GM19463 (cell line): Measurements from ENCODE around the gene VWA1.
A peak's percentile ranks its signal among the peaks of the same experiment; 100 is the strongest.
"Not testable (repeated sequence)": the region's sequence is repeated elsewhere in the genome, so short reads cannot be mapped to it uniquely, and the experiment has no call there.

ENCODE experiments used
- ATAC-seq: cut with Tn5 transposase; IDR thresholded peaks from one replicate; pipeline ENCODE4 v1.9.1; 2021; ENCODE audit warnings: mild to moderate bottlenecking, moderate library complexity; ENCODE audit not compliant: unreplicated experiment

Gene VWA1

GRCh38 chr1:1434824-1435105 lies 725 bp upstream of the VWA1 start:
- ATAC-seq: no peak

DNA sequence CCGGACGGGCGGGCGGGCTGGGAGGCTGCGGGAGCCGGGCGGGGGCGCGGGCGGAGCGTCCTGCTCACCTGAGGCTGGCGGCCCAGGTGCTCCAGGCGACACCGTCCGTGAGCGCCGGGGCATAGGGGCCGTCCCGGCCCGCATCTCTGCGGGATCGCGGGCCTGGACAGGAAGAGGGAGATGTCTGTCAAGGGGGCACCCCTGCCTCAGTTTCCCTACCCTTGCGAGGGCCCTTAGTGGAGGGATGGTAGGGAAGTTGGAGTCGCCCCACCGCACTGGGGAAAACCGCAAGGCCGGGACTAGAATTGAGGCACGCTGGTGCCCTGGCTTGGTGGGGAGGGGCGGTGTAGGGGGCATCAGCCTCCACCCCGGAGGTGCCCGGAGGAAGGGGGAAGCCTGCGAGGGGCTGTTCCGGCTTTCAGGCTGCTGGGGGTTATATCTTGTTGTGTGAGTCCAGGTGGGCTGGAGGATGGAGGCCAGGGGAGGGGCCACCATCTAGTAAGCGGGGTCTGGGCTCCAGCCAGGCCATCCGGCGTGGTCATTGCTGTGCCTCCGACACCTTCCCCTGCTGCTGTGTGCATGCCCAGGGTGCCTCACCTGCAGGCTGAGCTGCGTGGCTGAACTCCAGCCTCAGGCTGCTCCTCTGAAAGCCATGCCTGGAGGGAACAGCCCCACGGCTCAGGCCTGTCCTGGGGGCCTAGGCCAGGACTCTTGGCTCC lies 580 bp downstream of the VWA1 start:
- ATAC-seq: no peak

DNA sequence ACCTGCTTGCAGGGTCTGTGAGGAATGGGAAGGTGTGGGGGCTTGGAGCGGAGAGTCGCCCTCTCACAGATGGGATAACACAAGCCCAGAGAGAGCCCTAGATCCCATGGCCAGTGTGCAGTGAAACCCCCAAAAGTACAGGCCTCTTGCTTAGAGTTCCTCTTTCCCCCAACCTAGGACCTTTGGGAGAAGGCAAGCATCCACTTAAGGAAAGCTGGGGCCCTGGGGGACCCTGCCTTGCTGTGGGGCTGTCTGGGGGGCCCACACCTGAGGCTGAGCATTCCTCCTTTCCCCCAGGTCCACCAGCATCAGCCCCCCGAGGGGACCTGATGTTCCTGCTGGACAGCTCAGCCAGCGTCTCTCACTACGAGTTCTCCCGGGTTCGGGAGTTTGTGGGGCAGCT lies 1.1 kb downstream of the VWA1 start:
- ATAC-seq: no peak

DNA sequence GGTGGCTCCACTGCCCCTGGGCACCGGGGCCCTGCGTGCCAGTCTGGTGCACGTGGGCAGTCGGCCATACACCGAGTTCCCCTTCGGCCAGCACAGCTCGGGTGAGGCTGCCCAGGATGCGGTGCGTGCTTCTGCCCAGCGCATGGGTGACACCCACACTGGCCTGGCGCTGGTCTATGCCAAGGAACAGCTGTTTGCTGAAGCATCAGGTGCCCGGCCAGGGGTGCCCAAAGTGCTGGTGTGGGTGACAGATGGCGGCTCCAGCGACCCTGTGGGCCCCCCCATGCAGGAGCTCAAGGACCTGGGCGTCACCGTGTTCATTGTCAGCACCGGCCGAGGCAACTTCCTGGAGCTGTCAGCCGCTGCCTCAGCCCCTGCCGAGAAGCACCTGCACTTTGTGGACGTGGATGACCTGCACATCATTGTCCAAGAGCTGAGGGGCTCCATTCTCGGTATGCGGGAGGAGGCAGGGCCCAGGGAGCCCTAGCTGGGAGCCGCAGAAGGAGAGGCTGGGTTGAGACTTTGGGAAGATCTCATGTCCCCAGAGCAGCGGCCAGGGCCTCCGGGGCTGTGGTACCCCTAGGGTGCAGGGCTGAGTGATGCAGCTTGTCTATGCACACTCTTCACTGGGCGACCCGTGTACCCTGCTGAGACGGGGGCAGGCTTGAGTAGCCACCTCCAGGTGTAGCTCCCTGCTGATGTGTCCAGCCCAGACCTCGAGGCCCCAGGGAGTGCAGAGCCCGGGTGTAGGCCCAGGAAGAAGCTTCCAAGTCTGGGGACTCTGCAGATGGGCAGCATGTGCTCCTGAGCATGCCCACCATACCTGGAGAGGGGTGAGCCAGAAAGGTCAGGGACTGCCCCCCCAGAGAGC lies 1.8 kb downstream of the VWA1 start:
- no peak for ATAC-seq

GRCh38 chr1:1437904-1438376 lies 2.5 kb downstream of the VWA1 start:
- ATAC-seq: peak; percentile 38

- no peak for ATAC-seq
Measured at GRCh38 chr1:1438531-1439381, 3.3 kb downstream of the VWA1 start.

- ATAC-seq: no peak
Measured at GRCh38 chr1:1439546-1440261, 4.2 kb downstream of the VWA1 start.

DNA sequence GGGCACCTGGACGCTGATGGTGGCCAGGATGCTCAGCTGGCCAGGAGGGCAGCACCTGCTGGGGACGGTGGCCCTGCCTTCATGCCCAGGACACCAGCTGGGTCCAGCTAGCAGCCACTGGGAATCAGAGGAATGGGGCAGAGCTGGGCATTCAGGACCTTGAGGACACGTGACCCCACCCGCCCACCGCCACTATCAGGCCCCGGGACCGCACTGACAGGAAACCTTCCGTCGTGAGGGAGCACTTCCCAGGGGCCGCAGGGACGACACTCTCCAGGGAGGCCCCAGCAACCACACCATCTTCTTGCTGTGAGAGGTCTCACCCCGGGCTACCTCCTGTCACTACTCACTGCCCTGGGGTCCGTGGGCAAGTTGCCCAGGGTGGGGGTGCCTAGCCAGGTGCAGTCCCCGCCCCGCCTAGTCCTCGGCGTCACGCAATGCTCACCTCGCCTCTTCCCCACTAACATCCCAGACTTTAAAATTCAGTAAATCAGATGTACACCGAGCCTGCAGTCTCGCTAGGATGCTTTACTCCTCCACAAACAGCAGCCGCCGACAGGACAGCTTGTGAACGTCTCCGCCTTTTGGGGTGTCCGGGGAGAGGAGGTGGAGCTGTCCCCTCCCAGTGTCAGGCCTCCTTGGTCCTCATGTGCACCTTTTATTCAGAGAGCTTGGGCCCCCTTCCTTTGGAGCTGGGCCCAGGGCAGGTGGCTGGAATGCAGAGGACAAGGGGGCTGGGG lies 4.9 kb downstream of the VWA1 start:
- no peak for ATAC-seq

- no peak for ATAC-seq
Measured at GRCh38 chr1:1441002-1441888, 5.8 kb downstream of the VWA1 start.

DNA sequence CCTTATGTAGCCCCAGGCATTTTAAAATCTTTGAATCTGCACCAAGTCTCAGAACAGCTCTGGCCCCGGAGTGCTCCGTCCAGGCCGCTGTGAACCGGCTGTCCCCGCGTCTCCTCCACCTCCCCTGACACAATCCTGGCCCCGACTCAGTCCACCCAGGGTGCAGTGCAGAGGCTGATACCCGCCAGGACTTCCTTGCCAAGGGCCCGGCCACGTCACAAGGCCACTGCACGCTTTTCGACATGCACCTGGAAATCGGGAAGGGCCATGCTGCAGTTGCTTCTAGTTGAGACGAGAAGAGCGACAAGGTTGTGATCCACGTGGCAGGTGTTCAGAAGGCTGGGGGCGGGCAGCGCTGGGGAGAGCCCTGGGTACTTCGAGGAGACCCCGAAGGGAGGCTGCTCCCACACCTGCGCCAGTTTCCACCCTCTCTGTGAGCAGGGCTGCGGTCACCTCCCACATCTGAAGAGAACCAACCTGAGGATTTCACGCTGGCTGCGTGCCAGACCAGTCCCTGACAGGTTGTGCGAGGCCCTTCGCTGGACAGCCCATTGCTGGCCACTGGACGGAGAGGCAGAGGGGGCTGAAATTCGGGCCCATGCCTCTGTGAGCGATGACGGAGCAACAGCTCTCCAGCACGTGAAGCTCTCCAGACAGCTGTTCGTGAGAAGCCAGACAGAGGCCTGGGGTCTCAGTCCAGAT lies 6.7 kb downstream of the VWA1 start:
- ATAC-seq: no peak

GRCh38 chr1:1446631-1447030 lies 11.1 kb downstream of the VWA1 start:
- not testable (repeated sequence) for ATAC-seq

DNA sequence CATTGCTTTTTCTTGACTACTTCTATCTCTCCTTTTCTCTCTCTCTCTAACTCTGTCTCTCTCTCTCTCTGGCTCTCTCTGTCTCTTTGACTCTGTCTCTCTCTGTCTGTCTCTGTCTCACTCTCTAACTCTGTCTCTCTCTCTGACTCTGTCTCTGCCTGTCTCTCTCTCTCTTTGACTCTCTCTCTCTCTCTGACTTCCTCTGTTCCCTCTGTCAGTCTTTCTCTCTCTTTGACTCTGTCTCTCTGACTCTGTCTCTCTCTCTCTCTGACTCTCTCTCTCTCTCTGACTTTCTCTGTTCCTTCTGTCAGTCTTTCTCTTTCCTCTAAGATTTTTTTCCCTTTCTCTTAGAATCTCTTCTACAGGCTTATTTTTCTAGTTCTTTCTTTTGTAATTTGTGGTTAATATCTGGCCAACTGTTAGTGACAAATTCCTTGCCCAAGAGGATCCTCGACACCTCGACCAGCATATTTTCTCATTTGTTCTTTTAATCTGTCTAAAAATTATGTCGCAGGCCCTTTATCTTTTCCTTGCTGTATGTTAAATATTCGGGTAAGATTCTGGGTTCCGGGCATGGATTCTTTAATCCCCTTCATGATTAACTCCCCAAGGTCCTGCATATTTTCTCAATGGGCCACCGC lies 13.7 kb downstream of the VWA1 start, which contains the start of gene ATAD3C:
Gene ATAD3C (plus strand): TSS at position 591 of the 641 bp plus-strand sequence. CDS start 995 bp downstream, outside the sequence.
- no peak for ATAC-seq

DNA sequence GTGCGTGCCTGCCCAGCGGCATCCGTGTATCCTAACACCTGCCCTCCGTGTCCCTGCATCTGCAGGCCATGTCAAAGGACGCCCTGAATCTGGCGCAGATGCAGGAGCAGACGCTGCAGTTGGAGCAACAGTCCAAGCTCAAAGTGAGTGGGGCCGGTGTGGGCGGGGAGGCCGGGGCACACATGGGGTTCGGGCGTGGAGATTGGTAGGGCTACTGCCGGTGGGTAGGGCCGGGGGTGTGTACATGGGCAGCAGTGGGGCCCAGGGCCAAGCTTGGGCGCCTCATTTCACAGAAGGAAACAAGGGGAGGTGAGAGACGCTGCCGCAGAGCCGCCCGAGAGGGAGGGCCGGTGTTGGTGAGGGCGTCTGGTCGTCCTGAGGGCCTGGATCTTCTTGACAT lies 15.1 kb downstream of the VWA1 start:
- not testable (repeated sequence) for ATAC-seq

DNA sequence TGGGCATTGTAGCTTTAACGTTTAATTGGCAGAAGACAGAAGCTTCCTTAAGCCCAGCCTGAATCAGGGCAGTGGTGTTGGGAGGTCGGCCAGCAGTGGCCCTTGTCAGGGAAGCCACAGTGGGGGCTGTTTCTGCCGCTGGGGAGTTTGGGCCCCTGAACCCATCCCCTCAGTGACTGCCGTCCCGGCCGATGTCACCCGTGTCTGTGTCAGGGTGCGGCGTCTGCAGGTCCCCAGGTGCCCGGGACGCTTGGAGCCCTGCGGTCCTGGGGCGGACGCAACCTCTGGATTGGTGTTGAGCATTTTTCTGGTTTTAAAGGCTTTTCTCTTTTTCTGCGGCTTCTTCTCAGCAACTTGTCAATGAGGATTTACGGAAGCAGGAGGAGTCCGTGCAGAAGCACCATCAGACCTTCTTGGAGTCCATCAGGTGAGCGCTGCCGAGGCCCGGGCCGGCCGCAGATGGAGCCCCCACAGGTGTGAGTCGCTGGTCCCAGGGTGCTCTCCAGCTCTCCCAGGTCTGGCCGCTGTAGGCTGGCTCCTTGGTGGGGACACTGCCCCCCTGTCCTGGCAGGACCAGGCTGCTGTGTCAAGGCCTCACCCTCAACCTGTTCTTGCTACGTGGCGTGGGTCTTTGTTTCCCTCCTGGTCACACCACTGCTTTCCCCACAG lies 16.3 kb downstream of the VWA1 start:
- no peak for ATAC-seq

DNA sequence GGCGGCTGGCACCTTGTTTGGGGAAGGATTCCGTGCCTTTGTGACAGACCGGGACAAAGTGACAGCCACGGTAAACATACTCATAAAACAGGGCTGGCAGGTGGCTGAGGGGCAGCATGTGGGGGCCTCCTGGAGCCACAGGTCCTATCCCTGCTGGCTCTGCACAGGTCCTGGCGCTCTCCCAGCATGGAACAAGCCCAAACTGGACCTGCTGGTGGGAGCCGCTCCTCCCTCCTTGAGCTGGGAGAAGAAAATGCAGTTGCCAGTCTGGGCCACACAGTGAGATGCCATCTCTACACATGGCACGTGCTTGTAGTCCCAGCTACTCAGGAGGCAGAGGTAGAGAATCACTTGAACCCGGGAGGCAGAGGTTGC lies 16.9 kb downstream of the VWA1 start:
- ATAC-seq: not testable (repeated sequence)

DNA sequence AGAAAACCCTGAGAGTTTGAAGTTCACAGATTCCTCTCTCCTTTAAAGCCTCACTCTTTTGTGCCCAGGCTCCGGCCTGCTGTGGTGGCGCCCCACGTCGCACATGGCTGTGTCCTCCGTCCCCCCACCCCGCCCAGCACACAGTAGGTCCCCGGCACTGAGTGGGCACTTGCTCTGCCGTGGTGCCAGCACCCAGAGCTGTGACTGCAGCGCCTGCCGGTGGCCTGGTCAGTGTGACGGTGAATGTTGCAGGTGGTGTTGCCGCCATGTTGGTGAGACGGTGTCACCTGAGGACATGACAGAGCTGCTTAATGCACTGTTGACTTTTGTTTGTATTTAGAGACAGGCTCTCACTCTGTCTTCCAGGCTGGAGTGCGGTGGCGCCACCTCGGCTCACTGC lies 17.4 kb downstream of the VWA1 start:
- no peak for ATAC-seq

DNA sequence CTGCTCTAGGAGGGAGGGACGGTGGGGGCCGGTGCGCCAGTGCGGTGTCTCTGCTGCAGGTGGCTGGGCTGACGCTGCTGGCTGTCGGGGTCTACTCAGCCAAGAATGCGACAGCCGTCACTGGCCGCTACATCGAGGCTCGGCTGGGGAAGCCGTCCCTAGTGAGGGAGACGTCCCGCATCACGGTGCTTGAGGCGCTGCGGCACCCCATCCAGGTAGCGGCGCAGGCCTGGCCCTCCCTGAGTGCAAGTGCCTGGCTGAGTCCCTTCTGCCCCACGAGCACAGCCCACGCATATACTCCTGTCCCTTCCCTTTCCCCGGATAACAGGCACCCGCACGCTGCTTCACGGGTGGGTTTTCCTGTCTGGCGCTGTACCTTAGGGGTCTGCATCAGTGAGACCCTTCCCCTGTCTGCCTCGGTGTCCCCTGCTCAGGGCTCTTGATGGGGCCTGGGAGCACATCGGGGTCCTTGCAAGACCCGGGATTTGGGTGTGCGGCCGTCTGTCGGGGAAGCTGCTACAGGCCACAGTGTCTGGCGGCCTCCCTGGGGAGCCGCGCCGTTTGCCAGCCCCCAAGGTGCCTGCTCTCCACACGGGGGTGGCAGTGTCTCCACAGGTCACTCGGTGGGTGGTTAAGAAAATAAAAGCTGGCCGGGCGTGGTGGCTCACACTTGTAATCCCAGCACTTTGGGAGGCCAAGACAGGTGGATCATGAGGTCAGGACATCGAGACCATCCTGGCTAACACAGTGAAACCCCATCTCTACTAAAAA lies 19.0 kb downstream of the VWA1 start:
- ATAC-seq: not testable (repeated sequence)
